Stimulated activated CD4-positive, alpha-beta T cell treated with anti-CD3 and anti-CD28 coated beads, TNF-alpha, amount 100 ng/mL, for 48 hours (primary cell): ENCODE data around the gene PI16.

Source experiments
- DNase-seq, 3 donors: peaks; one replicate each; pipeline ENCODE4 v3.0.0-alpha.2; 2020; ENCODE audit warnings: low read depth in 3 of 3

PI16 gene, protein sequence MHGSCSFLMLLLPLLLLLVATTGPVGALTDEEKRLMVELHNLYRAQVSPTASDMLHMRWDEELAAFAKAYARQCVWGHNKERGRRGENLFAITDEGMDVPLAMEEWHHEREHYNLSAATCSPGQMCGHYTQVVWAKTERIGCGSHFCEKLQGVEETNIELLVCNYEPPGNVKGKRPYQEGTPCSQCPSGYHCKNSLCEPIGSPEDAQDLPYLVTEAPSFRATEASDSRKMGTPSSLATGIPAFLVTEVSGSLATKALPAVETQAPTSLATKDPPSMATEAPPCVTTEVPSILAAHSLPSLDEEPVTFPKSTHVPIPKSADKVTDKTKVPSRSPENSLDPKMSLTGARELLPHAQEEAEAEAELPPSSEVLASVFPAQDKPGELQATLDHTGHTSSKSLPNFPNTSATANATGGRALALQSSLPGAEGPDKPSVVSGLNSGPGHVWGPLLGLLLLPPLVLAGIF

GRCh38 chr6:36954262-36954931 is at the start of gene PI16:
Gene PI16 (plus strand): TSS chr6:36954738. CDS start chr6:36954761, 23 bp downstream.
- no peak for DNase-seq

DNA sequence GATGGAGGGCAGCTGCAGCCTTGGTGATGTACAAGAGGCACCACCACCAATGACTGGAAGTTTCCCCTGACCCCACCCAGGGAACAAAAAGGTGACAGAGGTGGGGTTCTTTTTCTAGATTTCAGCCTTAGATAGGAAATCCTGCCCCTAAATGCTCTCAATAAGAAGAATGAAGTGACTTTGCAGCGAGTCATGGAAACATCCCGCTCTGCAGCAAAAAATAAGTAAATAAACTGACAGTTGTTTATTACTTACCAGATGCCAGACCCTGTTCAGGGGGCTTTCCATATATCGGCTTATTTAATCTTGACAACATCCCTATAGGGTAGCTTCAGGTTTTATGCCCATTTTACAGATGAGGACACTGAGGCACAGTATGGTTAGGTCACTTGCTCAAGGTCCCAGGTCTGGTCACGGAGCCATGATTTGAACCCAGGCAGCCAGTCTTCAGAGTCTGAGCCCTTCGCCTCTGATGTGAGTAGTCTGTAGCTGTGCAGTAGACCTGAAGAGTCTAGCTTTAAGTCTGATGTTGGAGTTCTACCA is 49.6 kb upstream of the PI16 start:
- no peak for DNase-seq

GRCh38 chr6:36906539-36907325 is 47.8 kb upstream of the PI16 start:
- DNase-seq = no peak

GRCh38 chr6:36907781-36908180 is 46.8 kb upstream of the PI16 start:
- no peak for DNase-seq

GRCh38 chr6:36908747-36909146 is 45.8 kb upstream of the PI16 start:
- DNase-seq = no peak

GRCh38 chr6:36912030-36912454 is 42.5 kb upstream of the PI16 start:
- peak; percentile 13 to 43 (median 21) for DNase-seq

DNA sequence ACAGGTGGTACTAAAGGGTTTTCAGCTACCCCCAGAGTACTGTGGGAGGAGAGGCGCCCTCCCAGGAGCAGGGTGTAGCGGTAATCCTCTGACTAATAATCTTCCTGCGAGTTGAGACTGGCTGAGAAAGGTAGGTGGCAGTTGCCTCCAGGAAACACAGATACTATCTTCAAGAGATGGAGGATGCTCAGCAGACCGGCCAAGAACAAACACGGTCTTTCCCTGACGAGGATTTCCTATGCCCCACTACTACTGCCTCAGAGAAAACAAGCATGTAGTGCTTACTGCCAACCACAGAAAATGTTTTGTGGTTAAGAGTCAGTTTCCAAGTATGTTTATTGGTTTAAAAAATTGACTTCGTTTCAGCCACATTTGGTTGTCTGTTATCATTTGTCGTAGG is 42.0 kb upstream of the PI16 start:
- peak; percentile 26 to 63 (median 41) for DNase-seq

DNA sequence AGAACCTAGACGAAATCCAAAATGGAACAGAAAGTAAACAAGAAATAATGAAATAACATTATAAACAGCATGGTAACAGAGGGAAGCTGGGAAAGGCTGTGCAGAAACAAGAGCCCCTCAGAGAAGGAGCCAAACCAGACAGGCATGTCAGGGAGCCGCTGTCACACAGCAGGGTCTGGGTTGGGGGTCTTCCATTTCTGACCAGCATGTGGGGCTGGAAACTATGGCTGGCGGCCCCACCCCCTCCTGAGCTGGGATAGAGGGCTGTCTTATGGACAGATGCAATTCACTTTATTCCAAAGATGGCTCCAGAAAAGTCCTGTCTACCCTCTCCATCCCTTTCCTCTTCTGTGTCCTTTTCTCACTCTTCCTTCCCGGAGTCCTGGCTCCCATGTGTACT is 41.5 kb upstream of the PI16 start:
- no peak for DNase-seq

GRCh38 chr6:36914227-36914794 is 40.2 kb upstream of the PI16 start:
- no peak for DNase-seq

DNA sequence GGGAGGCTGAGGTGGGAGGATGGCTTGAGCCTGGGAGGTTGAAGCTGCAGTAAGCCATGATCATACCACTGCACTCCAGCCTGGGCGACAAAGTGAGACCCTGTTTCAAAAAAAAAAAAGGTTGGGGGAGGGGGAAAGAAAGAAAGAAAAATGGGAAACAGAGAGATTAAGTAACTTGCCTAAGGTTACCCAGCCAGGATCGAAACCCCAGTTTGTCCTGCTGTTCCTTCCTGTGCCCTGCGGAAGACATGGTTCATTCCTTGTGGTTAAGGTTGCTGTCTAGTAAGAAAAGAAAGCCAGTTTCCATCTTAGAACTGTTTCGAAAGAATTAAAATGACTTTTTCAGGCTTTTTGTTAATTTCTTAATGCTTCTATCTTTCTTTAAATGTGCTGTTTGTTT is 38.9 kb upstream of the PI16 start:
- DNase-seq = no peak

DNA sequence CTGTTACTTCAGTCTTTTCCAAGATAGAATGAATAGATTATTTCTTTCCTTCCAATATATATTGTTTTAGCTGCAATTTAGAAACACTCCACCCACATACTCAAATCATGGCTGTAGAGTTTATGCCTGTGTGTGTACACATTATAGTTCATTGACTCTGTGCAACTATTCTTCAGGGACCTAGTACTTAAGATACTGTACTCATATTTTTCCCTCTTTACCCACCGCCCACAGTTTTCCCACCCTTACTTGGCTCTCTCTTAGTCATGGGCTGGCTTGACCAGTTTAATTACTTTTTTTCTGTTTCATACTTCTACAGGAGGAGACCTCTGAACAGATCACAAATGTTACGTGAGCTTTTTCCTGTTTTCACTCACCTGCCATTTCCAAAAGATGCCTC is 38.4 kb upstream of the PI16 start:
- no peak for DNase-seq

DNA sequence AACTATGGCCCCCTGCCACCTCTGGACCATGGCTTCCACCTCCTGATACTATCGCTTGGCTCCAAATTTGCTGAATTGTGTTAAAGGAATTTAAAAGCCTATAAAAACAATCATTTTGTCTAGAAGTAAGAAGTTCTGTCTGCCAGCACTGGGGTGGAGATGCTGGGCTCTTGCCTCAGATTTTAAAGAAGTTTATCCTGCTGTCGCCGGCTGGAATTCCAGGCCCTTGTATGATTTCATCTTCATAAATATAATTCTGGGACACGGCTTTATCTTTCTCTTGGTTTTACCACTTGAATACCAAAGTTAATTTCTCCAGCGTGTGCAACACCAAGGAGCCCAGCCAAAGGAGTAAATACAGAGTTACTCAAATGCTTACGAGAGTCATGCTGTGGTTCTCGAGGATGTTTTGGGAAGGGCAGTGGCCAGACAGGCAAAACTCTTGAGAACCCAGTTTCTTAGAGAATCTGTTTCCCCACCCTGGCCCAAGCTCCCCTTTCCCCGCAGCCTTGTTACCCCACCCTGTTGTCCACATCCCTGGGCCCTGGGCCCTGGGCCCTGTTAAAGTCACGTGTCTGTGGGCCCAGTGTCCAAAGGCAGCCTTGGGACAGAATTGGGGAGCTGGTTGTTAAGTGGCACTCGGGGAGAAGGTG is 36.9 kb upstream of the PI16 start:
- DNase-seq = no peak

DNA sequence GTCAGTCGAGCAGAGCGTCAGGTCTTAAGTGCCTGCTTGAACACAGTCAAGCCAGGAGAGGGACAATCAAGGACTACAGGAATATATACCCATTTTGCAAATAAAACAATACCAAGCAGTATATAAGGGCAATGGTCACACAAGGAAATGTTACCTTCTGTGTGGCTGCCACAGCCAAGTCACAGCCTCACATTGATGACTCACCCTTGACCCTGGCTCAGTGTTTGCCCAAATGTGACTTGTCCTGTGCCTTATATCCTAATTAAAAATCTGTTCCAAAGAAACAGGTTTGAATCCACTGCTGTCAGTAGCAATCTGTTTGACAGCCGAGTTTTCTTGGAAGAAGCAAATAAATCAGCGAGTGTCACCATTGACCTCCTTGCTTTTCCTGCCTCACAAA is 34.5 kb upstream of the PI16 start:
- DNase-seq = no peak

- no peak for DNase-seq
Measured at GRCh38 chr6:36920546-36920945, 34.0 kb upstream of the PI16 start.

DNA sequence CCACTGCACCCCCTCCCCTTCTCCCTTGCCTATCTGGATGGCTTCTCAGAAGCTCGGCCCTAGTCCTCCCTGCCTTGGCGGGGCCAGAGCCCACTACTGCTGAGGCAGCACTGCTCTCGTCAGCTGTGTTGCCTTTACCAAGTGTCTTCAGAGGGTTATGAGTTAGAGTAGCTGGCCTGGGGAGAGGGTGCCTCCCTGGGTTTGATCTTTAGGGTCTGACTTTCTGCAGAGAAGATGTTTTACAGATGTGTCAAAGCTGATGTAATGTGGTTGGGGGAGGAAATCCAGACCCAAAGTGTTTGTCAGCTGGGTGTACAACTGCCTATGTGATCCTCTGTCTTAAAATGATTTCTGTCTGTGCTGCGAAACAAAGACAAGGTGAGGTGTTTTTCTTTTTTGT is 30.4 kb upstream of the PI16 start:
- DNase-seq = no peak

- no peak for DNase-seq
Measured at GRCh38 chr6:36924778-36925374, 29.7 kb upstream of the PI16 start.

DNA sequence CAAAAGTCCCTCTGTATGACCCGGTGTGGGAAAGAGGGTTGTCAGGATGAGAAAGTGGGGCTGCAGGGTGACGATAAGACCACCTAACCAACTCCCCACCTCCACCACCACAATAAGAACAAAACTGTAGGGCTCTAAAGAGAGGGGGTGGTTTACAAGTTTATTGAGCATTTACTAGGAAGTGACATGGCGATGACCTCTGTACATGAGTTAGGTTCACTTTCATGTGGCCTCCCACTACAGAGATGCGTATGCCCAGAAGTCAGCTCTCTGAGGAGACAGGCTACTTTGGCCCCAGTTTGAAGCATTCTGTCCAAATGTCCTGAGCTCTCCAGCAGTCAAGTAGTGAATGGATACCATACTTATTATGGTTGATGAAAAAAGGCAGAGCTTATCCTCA is 28.7 kb upstream of the PI16 start:
- DNase-seq = no peak

- DNase-seq = no peak
Measured at GRCh38 chr6:36926708-36927513, 27.6 kb upstream of the PI16 start.

- no peak for DNase-seq
Measured at GRCh38 chr6:36927691-36928546, 26.6 kb upstream of the PI16 start.
